SK-N-SH (cell line): Measurements from ENCODE around the gene AMPH.

Source experiments
- CHD2 ChIP-seq: fragments of 150-350 bp; IDR thresholded peaks from 2 replicates; pipeline ENCODE4 v1.6.1; 2018; ENCODE audit warnings: low read length; ENCODE audit not compliant: partially characterized antibody
- GABPA ChIP-seq: IDR thresholded peaks from 2 replicates; pipeline ENCODE4 v1.4.0; 2012; ENCODE audit warnings: low read depth, mild to moderate bottlenecking
- GATA2 ChIP-seq: sonication (generic); formaldehyde crosslinking; IDR thresholded peaks from 2 replicates; pipeline ENCODE4 v1.5.0; 2020; ENCODE audit warnings: mild to moderate bottlenecking, missing genetic modification reagents
- JUND ChIP-seq: IDR thresholded peaks from 2 replicates; pipeline ENCODE4 v1.4.0; 2012
- POLR2AphosphoS5 ChIP-seq: IDR thresholded peaks from 2 replicates; pipeline ENCODE4 v1.6.1; 2012; ENCODE audit warnings: low read depth, low read length
- RAD21 ChIP-seq: IDR thresholded peaks from 2 replicates; pipeline ENCODE4 v1.6.1; 2012; ENCODE audit warnings: mild to moderate bottlenecking, low read length
- SIN3A ChIP-seq: IDR thresholded peaks from 2 replicates; pipeline ENCODE4 v1.6.1; 2012; ENCODE audit warnings: low read depth, mild to moderate bottlenecking, low read length, moderate library complexity, borderline replicate concordance
- SMC3 ChIP-seq: IDR thresholded peaks from 2 replicates; pipeline ENCODE4 v1.6.1; 2012; ENCODE audit warnings: low read depth, low read length, improper control_type of control experiment
- TF ChIP-seq, protein P1 (sequence below): fragments of 200-600 bp; sonication (generic); IDR thresholded peaks from 2 replicates; pipeline ENCODE4 v1.6.1; 2017; ENCODE audit warnings: antibody characterized with exemption, mild to moderate bottlenecking, moderate library complexity
- TF ChIP-seq, protein P2 (sequence below): IDR thresholded peaks from 2 replicates; pipeline ENCODE4 v1.6.1; 2012; ENCODE audit warnings: mild to moderate bottlenecking, low read depth, low read length, moderate library complexity

DNA sequence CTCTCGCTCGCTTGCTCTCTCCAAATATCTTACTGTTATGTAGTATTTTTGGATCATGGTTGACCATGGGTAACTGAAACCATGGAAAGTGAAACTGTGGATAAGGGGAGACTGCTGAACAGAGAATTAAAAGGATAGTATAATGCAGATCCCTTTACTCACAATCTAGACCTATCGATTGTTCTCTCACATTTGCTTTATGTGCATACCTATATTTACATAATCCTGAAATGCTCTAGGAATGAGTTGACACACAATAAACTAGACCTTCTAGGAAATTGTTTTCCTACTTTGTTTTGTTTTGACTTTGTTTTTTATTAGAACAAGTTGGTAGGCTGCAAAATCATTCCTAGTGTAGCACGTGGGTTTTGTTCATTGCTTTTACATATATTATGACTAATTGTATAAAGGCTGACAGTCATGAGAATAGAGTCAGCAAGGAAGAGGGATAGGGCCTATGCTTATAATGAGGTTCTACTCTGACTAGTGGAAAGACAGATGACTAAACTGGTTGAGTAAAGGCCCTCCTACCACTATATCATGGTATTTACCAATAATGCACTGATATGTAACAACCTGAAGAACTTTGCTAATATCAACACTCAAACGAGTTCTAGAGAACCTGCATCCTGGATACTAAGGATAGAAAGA is 182.5 kb downstream of the AMPH start:
- TF ChIP-seq GABPA (no peak), SMC3 (no peak), SIN3A (no peak), GATA2 (no peak), RAD21 (no peak), POLR2AphosphoS5 (no peak), JUND (no peak), CHD2 (no peak)
- TF ChIP-seq, protein P1, sequence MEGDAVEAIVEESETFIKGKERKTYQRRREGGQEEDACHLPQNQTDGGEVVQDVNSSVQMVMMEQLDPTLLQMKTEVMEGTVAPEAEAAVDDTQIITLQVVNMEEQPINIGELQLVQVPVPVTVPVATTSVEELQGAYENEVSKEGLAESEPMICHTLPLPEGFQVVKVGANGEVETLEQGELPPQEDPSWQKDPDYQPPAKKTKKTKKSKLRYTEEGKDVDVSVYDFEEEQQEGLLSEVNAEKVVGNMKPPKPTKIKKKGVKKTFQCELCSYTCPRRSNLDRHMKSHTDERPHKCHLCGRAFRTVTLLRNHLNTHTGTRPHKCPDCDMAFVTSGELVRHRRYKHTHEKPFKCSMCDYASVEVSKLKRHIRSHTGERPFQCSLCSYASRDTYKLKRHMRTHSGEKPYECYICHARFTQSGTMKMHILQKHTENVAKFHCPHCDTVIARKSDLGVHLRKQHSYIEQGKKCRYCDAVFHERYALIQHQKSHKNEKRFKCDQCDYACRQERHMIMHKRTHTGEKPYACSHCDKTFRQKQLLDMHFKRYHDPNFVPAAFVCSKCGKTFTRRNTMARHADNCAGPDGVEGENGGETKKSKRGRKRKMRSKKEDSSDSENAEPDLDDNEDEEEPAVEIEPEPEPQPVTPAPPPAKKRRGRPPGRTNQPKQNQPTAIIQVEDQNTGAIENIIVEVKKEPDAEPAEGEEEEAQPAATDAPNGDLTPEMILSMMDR = no peak
- TF ChIP-seq, protein P2, sequence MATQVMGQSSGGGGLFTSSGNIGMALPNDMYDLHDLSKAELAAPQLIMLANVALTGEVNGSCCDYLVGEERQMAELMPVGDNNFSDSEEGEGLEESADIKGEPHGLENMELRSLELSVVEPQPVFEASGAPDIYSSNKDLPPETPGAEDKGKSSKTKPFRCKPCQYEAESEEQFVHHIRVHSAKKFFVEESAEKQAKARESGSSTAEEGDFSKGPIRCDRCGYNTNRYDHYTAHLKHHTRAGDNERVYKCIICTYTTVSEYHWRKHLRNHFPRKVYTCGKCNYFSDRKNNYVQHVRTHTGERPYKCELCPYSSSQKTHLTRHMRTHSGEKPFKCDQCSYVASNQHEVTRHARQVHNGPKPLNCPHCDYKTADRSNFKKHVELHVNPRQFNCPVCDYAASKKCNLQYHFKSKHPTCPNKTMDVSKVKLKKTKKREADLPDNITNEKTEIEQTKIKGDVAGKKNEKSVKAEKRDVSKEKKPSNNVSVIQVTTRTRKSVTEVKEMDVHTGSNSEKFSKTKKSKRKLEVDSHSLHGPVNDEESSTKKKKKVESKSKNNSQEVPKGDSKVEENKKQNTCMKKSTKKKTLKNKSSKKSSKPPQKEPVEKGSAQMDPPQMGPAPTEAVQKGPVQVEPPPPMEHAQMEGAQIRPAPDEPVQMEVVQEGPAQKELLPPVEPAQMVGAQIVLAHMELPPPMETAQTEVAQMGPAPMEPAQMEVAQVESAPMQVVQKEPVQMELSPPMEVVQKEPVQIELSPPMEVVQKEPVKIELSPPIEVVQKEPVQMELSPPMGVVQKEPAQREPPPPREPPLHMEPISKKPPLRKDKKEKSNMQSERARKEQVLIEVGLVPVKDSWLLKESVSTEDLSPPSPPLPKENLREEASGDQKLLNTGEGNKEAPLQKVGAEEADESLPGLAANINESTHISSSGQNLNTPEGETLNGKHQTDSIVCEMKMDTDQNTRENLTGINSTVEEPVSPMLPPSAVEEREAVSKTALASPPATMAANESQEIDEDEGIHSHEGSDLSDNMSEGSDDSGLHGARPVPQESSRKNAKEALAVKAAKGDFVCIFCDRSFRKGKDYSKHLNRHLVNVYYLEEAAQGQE = no peak
